GM12873 (cell line): Measurements from ENCODE around the gene PIPOX.

Experiments used
- CTCF ChIP-seq: IDR thresholded peaks from 2 replicates; pipeline ENCODE4 v1.5.1; 2012; ENCODE audit warnings: low read depth, mild to moderate bottlenecking, moderate library complexity, low read length, control low read depth; ENCODE audit not compliant: insufficient read depth; ENCODE audit errors: missing control alignments

Gene PIPOX

GRCh38 chr17:29050176-29050575 lies 7.2 kb downstream of the PIPOX start:
- TF ChIP-seq CTCF: no peak

GRCh38 chr17:29051194-29051593 lies 8.3 kb downstream of the PIPOX start:
- no peak for TF ChIP-seq CTCF

GRCh38 chr17:29051731-29052130 lies 8.8 kb downstream of the PIPOX start:
- TF ChIP-seq CTCF: no peak

DNA sequence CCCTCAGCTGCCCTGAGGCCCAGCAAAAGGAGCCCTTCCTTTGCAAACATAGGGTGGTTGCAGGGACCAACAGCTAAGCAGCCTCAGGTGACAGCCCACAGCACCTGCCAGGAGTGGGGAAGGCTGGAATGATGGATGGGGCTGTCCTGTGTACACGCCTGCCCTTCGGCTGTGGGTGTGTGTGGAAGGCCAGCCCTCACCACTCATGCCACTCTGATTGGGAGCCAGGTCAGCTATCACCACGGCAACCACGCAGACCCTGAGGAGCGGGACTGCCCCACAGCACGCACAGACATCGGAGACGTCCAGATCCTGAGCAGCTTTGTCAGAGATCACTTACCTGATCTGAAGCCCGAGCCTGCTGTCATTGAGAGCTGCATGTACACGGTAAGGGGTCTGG lies 11.9 kb downstream of the PIPOX start:
- no peak for TF ChIP-seq CTCF

DNA sequence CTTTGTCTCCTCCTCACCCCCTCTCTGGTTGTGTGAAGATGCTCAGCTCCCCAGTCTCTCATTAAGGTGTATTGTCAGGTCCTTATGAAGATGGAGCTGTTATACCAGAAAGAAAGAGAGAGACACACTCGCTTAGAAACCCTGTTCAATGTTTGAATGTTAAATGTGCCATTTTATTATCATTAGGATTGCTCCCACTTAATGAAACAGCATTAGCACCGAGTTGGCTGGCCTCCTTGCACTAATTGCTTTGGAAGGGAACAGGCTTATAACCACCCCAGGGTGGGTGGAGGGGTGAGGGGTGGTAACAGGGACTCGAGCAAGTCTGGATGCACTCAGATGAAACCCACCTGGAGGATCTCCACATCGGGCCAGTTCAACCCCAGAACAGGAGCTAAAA lies 14.4 kb downstream of the PIPOX start:
- TF ChIP-seq CTCF: no peak

DNA sequence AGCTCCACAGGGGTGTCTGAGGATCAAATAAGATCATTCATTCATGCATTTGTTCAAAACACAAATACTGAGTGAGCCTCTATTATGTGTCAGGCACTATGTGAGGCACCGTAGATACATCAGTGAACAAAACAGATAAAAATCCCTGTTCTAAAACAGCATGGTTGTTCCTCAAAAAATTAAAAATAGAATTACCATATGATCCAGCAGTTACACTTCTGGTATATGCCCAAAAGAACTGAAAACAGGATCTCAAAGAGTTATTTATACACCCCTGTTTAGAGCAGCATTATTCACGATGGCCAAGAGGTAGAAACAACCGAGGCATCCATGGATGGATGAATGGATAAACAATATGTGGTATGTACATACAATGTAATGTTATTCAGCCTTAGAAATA lies 15.4 kb downstream of the PIPOX start:
- TF ChIP-seq CTCF: no peak

GRCh38 chr17:29059281-29059680 lies 16.3 kb downstream of the PIPOX start:
- TF ChIP-seq CTCF: no peak

GRCh38 chr17:29060475-29060874 lies 17.5 kb downstream of the PIPOX start:
- TF ChIP-seq CTCF: no peak
